Adrenal gland (tissue), 5 donors: ENCODE data around the gene EVA1C.
A peak's percentile ranks its signal among the peaks of the same experiment; 100 is the strongest.

Experiments
- POLR2A ChIP-seq, 2 donors: fragments of 450-650 bp; IDR thresholded peaks; one replicate each; pipeline ENCODE4 v1.6.1; 2017; ENCODE audit warnings: antibody characterized with exemption in 2 of 2, mild to moderate bottlenecking in 2 of 2, moderate library complexity in 1 of 2
- TF ChIP-seq, protein P1 (sequence below), 6 experiments: fragments of 450-650 bp in 4 of 6; fragments of 200-600 bp in 2 of 6; sonication (generic) in 1 of 6; IDR thresholded peaks; 1 replicate in 5 of 6; 2 replicates in 1 of 6; pipeline versions ENCODE4 v1.5.1 to v1.8.0; 2016 to 2021; ENCODE audit warnings: antibody characterized with exemption in 6 of 6, mild to moderate bottlenecking in 2 of 6, moderate library complexity in 1 of 6
- donor health status: DM: no; HTN: no; CAD: no.

DNA sequence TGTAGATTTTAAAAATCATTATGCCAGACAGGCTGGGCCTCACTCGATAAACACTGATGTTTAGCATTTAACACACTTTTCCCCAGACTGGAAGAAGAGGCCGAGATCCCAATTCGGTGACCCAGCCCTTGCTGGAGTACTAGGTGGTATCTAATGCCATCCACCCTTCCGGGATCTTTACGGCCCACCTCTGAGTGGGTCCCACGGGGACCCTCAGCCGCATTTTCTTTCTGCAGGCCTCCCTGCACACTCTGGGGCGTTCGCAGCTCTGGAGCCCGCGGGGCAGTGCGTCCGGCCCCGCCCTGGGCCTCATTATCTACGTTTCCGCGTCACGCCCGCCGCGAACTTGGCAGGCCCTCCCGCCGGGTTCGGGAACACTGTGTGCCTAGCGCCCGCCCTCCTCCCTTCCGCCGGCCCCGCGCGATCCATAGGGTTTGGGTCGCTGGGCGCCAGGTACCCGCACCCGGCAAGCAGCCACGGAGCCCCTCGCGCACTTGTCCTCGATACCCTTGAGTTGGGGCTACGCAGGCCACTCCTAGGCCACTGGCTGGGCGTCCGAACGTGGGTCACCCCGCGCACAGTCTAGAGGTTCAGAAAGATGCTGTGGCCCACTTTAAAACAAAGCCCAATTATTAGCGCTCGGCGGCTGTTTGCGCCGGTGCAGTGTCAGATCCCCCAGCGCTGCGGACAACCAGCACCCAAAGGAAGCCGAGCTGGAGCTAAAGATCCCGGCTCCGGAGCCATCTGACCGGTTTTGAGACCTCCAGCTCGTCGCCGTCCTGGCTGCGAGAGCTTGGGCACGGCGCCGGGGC is 950 bp upstream of the EVA1C start:
- TF ChIP-seq, protein P1, sequence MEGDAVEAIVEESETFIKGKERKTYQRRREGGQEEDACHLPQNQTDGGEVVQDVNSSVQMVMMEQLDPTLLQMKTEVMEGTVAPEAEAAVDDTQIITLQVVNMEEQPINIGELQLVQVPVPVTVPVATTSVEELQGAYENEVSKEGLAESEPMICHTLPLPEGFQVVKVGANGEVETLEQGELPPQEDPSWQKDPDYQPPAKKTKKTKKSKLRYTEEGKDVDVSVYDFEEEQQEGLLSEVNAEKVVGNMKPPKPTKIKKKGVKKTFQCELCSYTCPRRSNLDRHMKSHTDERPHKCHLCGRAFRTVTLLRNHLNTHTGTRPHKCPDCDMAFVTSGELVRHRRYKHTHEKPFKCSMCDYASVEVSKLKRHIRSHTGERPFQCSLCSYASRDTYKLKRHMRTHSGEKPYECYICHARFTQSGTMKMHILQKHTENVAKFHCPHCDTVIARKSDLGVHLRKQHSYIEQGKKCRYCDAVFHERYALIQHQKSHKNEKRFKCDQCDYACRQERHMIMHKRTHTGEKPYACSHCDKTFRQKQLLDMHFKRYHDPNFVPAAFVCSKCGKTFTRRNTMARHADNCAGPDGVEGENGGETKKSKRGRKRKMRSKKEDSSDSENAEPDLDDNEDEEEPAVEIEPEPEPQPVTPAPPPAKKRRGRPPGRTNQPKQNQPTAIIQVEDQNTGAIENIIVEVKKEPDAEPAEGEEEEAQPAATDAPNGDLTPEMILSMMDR (IDR thresholded peaks at IDR 0.05), result no peak
- TF ChIP-seq POLR2A (IDR thresholded peaks at IDR 0.05), result peak; percentile 69 to 77
